T-helper 2 cell treated with Interferon-gamma antibody and Interleukin-4, amounts not matched to agents 100 ng/mL and 5 ng/mL, for 36 hours (primary cell): Measurements from ENCODE around the gene CEP63. TPM values are rescaled to one million over a fixed set of nuclear protein-coding genes. Genes with fewer than 3 reads are reported as not detected.
"Not testable (repeated sequence)": the region's sequence is repeated elsewhere in the genome, so short reads cannot be mapped to it uniquely, and the experiment has no call there.

Experiments used
- intact Hi-C: fragments of 100-400 bp; cut with micrococcal nuclease; formaldehyde crosslinking; loops from one replicate; pipeline ENCODE4 v1.15.1; 2023
- total RNA-seq: library from RNA; stranded (reverse); gene quantifications from 2 replicates; pipeline ENCODE4 v1.2.3, GENCODE V29; 2022

The CEP63 gene
- total RNA-seq, 1 donor from 2014 or later, result 21.9 TPM

DNA sequence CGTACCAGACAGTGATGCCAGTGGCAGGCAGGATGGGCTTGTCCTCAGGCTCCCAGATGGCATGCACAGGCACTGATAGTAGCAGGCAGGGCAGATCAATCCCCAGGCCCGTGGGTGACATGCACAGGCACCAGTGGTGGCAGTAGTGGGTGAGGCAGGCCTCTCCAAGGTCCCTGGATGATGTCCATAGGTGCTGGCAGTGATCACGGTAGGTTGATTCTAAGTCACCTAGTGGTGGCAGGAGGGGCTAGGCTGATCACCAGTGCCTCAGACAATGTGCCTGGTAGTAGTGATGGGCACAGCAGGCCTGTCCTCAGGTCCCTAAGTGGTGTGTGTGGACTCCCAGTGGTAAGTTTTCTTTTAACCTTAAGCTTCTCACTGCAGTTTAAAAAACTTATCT lies 19.6 kb downstream of the CEP63 start:
- intact Hi-C loops, result no loop called here

DNA sequence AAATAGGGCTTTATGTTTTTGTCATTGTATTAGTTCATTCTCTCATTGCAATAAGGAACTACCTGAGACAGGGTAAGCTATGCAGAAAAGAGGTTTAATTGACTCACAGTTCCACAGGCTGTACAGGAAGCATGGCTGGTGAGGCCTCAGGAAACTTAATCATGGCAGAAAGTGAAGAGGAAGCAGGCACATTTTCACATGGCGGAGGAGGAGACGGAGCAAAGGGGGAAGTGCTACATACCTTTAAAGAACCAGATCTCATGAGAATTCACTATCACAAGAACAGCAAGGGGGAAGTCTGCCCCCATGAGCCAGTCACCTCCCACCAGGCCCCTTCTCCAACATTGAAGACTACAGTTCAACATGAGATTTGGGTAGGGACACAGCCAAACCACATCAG lies 25.6 kb downstream of the CEP63 start:
- intact Hi-C loops, result no loop called here

DNA sequence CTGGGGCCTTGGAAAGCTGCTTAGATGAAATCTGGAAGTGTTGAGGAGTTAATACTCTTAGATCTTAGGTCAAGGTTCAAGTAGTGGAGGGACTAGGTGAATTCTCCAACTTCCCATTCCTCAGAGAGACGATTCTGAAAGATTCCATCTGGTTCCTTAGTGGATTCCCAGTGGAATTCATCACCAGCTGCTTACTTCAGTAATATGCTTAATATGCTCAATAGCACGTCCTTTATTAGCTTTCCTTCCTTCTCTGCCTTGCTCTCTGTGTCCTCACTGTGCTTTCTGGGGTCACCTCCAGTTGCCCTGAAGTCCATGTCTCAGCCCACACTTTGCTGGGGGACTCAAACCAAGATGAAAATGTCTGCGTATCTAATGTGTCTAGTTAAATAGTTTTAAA lies 31.0 kb downstream of the CEP63 start:
- intact Hi-C loops, result no loop called here

DNA sequence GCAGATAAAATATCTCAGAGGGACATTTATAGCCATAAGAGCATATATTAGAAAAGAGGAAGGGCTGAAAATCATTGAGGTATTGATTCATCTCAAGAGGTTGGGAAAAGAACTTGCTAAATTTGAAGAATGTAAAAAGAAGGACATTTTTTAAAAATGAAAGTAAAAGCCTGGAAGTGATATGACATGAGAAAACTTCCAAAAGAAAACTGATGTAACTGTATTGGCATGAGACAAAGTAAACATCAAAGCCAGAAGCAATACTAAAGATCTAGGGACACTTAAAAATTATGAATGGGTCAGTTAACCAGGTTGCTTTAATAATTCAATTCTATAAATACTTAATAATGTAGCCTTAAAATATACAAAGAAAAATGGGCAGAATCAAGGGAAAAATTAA lies 31.9 kb downstream of the CEP63 start:
- intact Hi-C loops, result no loop called here

DNA sequence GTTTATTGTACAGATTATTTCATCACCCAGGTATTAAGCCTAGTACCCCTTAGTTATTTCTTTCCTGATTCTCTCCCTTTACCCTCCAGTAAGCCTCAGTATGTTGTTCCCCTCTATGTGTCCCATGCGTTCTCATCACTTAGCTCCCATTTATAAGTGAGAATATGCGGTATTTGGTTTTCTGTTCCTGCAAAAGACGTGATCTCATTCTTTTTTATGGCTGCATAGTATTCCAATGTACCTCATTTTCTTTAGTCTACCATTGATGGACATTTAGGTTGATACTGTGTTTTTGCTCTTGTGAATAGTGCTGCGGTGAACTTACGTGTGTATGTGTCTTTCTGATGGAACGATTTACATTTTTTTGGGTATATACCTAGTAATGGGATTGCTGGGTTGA lies 36.7 kb downstream of the CEP63 start:
- intact Hi-C loops, result no loop called here

DNA sequence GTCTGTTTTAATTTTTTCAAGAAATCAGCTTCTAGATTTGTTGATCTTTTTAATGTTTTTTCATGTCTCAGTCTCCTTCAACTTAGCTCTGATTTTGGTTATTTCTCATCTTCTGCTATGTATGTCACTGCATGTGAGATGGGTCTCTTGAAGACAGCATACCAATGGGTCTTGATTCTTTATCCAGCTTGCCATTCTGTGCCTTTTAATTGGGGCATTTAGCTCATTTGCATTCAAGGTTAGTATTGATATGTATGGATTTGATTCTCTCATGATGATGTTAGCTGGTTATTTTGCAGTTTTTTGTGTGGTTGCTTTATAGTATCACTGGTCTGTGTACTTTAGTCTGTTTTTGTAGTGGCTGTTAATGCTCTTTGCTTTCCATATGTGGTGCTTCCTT lies 39.4 kb downstream of the CEP63 start:
- intact Hi-C loops, result no loop called here

DNA sequence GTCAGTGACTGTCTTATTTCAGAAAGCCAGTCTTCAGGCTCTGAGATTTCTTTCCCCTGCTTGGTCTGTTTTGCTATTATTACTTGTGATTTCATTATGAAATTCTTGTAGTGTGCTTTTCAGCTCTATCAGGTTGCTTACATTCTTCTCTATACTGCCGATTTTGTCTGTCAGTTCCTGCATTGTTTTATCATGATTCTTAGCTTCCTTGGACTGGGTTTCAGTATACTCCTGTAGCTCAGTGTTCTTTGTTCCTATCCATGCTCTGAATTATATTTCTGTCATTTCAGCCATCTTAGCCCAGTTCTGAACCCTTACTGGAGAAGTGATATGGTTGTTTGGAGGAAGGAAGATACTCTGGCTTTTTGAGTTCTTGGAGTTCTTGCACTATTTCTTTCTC lies 40.5 kb downstream of the CEP63 start:
- intact Hi-C loops, result no loop called here

DNA sequence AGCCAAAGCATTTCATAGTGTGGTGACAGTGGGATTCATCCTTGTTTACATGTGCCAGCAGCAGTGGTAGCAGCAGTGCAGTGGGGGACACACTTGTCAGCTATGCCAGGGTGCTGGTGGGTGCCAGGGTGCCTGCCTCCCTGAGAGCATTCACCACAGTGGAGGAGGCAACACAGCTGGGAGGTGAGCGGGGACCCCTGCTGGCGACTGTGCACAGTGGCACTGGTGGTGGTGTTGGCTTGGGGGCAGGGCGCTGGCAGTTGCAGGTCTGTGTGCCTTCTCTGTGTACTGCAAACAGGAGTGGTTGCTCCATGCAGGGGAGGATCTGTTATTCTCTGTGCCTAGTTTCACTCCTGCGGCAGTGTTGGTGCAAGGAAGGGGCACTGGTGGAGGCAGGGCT lies 41.2 kb downstream of the CEP63 start:
- intact Hi-C loops, result no loop called here

DNA sequence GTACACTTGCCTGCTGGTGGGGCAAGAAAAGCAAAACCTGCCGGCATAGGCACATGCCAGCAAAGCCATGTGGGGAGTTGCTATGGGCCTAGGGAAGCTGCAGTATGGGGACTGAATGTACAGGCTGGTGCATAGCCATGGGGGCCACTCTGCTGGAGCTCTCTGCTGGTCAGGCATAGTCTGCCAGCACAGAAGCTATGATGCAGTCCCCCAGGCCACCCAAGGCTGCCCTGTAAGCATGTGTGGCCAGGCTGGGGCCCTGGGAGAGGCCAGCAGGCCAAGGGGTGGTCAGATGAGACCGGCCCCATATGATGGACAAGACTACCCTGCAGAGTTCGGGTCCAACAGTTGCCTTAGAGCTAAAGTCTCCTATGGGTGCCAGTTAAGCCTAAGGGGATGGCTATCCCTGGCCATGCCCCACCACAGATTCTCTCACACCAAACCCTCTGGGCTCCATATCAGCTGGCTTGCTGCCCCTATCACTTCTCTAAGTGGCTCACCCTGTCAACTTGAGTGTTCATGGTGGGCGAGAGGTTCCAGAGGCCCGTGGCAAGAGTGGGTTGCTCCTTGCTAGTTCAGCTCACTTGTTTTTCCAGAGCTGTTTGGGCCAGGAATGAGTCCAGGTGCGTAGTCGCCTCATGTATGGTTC lies 41.8 kb downstream of the CEP63 start:
- intact Hi-C loops, result no loop called here

DNA sequence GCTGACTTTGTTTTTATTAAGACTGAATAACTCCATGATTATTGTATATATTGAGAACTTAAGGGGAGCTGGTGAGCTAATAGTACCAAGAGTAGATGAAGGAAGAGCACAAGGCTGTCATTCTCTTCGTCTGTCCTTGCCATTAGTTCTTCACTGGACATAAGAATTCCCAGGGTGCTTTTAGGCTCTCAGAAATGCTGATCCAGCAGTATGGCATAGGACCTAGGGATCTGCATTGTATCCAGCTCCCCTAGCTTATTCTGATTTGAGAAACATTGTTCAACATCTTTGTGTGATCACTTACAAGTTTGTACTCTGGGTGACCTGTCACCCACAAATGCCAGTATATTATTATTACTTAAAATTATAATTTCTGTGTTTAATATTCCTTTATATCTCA lies 47.6 kb downstream of the CEP63 start:
- intact Hi-C loops, result no loop called here

DNA sequence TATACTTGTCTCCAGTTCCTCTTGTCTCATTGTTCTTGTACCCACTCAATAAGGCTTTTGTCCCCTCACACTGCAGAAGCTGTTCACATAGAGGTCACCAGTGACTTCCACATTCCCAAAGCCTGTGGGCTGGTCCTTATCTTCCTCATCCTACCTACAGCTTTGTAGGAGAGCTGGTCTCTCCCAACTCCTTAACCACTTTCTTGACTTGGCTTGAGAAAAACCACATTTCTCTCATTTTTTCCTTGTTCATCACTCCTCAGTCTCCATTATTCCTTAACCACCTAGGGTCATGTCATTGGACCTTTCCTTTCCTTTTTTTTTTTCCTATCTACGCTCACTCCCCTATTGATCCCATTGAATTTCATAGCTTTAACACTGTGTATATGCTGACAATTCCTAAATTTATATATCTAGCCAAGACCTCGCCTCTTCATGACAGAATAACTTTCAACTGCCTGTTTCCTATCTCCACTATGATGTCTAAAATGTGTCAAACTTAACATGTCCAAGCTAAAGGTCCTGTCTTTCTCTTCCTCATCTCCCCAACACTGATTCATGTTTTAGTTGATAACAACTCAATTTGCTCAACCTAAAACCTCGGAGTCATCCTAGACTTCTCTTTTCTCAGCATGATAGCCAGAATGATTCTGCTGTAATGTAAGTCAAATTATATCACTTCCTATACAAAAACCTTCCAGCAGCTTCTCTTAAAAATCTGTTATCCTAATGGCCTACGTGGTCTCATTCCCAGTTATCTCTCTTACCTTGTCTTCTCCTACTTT lies 49.5 kb downstream of the CEP63 start:
- intact Hi-C loops, result no loop called here

DNA sequence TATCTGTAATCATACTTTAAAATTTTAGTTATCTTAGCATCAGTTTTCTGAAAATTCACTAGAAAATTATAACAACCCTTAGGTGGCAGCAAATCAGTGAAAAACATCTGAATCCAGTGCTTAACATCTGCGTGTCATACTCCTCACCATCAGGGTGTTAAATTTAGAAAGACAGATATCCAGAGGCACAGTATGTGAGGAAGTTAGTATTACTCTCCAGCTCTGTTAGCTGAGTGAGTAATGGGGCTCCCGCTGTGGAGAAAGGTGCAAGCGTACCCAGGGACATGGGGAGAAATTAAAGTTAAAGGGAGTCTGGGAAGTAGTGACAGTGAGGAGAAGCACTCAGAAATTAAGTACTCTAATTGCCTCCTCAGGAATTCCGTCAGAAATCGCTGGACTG lies 50.9 kb downstream of the CEP63 start:
- intact Hi-C loops, result no loop called here

DNA sequence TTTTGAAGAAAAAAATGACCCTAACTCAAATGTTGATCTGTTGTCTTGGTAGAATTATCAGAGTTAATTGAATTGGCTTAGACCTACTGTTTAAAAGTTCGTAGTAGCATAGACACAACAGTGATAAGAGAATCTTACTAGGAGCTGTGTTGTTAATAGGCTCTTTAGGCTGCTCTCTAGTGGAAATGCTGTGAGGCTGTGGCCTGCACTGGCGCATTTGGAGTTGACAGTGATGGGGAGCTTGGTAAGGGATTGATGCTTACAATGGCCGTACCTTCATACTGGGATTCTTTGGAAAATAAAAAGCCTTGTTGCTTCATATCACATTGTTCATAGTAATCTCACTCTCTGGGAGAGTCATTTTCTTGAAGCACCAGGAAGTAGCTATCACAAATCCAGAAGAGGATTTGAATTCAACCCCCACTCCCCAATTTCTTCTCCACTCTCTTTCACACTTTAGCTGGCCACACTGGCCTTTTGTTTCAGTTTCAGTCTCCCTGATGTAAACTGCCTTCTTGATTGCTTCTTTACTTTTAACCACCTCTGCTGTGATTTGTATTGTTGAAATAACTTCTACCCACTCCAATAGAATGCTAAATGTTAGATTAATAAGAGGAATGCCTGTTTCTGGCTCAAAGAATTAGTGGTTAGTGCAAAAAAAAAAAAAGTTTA lies 56.6 kb downstream of the CEP63 start:
- intact Hi-C loops, result no loop called here

DNA sequence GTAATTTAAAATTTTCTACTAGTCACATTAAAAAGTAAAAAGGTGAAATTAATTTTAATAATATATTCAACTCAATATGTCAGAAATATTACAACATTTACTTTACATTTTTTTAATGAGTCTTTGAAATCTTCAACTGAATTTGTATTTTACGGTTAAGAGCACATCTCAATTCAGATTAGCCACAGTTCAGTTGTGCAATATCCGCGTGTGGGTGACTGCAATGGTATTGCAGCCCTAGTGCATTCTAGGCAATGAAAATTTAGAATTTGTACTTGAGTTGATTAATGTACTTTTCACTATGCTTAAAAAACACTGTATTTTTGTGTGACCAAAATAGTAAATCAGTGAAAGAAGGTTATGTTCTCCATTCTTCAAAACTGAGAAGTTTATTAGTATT lies 57.3 kb downstream of the CEP63 start:
- intact Hi-C loops, result no loop called here

DNA sequence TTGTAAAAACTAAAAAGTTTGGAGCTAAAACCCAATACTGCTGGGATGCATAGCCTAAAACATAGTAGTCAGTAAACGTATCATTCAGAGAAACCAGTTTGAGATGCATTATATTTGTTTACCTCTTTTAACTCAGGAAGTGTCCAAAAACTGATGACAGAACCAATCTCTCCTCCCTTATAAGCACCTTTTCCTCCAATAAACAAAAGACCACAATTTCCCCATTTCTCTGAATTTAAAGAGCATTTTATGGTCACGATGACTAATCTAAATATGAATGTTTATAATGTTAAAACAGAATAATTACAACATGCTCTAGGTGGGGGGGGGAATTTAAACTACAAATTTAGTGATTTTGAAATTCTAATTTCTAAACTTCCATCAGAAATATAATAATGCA lies 58.5 kb downstream of the CEP63 start:
- intact Hi-C loops, result no loop called here

DNA sequence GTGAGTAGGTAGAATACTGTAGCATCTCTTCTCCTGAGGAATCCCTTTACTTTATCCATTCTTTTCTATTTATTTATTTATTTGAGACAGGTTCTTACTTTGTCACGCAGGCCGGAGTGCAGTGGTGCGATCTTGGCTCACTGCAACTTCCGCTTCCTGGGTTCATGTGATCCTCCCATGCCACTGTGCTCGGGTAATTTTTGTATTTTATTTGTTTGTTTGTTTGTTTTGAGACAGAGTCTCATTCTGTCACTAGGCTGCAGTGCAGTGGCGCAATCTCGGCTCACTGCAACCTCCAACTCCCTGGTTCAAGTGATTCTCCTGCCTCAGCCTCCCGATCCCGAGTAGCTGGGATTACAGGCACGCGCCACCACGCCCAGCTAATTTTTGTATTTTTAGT lies 58.9 kb downstream of the CEP63 start:
- intact Hi-C loops, result not testable (repeated sequence)

DNA sequence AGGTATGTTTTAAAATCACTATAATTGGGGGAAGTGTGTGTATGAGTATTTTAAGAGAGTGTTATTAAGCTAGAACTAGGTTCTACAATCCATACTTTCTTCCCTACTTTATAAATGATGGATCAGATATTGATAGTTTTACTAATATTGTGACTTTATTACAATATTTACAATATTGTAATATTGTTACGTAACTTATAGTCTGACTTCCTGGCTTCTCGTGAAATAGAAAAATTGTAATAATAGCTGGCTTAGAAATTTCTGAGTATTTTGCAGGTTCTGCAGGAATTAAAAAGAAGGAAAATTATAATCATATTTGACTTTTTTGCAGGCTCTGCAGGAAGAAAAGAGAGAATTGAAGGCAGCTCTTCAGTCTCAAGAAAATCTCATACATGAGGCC lies 60.0 kb downstream of the CEP63 start:
- intact Hi-C loops, result no loop called here

DNA sequence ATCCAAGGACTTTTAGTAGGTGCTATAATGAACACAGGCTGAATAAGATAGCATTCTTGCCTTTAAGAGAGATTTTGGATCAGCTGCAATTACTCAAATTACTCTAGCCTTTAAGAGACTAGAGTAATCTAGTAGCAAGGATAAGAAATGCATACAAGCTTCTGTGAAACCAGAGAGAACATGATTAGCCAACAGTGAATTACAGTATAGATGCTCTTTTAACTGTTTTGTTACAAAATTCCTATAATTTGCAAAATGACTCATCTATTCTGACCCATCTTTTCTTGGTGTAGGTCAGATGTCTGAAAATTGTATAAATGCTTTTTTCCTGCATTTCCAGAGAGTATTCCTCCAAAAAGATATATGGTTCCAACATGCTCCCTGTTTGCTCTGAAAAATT lies 66.9 kb downstream of the CEP63 start:
- intact Hi-C loops, result no loop called here

DNA sequence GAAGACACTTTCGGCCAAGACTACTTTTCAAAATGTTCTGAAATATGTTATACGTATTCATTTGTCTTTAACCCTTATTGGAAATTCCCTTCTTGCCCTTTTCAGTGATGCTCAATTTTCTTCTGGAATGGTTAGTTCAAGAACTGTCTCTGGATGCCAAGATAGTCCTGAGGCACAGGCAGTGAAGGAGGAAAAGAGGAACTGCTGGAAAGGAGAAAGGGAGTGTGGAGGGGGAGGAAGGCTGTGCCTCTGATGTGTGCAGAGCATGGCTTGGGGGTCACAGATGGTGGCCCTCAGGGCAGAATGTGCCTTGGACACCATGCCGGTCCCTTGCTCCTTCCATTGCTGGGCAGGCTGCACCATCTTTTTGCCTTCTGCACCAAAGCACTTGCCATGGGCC lies 73.7 kb downstream of the CEP63 start:
- intact Hi-C loops, result no loop called here

DNA sequence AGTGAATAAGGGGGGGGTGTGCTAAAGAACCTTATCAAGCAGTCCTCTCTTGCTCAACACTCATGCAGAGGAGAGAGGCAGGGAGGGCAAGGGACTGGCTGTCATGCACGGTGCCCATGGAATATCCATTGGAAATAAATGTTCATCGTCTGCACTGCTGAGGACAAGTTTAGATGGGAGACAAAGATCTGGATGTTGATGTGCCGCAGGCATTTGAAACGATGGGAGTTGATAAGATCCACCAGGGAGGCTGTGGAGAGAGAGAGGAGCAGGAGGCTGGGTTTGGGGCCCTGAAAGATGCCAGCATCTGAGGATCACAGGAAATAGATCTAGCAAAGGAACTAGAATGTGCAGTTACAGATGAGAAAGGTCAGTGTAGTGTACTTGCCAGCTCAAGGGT lies 76.2 kb downstream of the CEP63 start:
- intact Hi-C loops, result no loop called here

DNA sequence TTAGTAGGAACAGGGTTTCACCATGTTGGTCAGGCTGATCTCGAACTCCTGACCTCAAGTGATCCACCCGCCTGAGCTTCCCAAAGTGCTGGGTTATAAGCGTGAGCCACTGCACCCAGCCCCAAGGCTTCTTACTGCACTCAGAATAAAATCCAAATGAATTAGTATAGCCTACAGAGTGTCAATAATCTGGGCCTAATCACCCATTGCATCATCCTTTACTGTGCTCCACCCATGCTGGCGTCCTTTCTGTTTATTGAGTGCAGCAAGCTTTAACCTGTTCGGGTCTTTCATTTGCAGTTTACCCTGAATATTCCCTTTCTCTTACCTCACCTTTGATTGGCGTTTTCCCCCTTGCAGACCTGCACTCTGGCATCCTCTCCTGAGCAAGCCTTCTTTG lies 77.7 kb downstream of the CEP63 start:
- intact Hi-C loops, result no loop called here

DNA sequence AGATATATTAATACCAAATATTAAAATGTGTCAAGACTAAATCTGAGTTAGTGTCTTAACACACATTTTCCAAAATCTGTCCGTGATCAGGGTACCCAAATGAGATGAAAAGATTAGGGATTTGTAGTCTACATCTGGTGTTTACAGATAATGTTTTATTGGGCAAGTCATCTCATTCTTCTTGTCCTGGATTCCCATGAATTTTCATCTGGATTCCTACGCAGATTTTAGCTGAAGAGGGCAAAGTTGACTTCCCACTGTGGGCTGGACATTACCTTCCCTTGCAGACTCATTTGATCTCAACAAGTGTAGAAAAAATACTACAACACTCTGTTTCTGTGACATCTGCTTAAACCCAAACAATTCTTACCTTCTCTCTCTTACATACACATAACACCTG lies 79.1 kb downstream of the CEP63 start:
- intact Hi-C loops, result no loop called here

DNA sequence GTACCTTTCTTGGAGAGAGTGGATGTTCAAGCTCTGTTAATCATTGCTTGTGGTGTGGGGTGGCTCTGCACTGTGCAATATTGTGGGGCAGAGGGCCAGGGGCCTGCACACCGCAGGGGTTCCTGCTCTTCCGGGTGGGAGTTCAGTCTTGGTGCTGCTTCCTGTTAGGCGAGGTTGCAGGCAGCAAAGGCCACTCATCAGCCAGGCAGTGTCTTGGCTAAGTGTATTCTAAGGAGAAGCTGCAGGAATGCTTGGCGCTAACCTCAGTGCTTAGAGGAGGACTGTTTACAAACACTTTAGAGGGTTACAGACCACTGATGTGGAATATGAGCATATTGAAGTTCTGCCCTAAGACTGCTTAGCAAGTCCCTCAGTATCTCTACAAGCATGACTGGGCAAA lies 81.7 kb downstream of the CEP63 start:
- intact Hi-C loops, result no loop called here
